Measurements from ENCODE around the gene CMTM5.

- TF ChIP-seq CTCF (conservative IDR thresholded peaks at IDR 0.05), result no peak
- no peak for TF ChIP-seq ZFX (IDR thresholded peaks at IDR 0.05)
These were observed 3.8 kb upstream of the CMTM5 start for GRCh38 chr14:23373041-23373440.
